SKM-1 (cell line): ENCODE data around the gene ARHGAP42.
"Not testable (repeated sequence)": the region's sequence is repeated elsewhere in the genome, so short reads cannot be mapped to it uniquely, and the experiment has no call there.

ENCODE experiments used
- DNase-seq: peaks from one replicate; lab custom pipeline; 2025; ENCODE audit not compliant: unreplicated experiment; lab: John Stamatoyannopoulos, UW

ARHGAP42 gene

GRCh38 chr11:101009690-101010055 lies 322.6 kb downstream of the ARHGAP42 start:
- no peak for DNase-seq

GRCh38 chr11:101010899-101011298 lies 323.8 kb downstream of the ARHGAP42 start:
- no peak for DNase-seq

- DNase-seq, result no peak
Observed at GRCh38 chr11:101011881-101012280, 324.8 kb downstream of the ARHGAP42 start.

GRCh38 chr11:101013702-101014101 lies 326.6 kb downstream of the ARHGAP42 start:
- DNase-seq, result not testable (repeated sequence)

- no peak for DNase-seq
Observed at GRCh38 chr11:101014600-101015285, 327.7 kb downstream of the ARHGAP42 start.

GRCh38 chr11:101019870-101020269 lies 332.8 kb downstream of the ARHGAP42 start:
- no peak for DNase-seq

GRCh38 chr11:101022256-101022655 lies 335.2 kb downstream of the ARHGAP42 start:
- DNase-seq, result no peak

GRCh38 chr11:101028644-101029043 lies 341.6 kb downstream of the ARHGAP42 start:
- DNase-seq, result no peak

GRCh38 chr11:101030015-101030414 lies 342.9 kb downstream of the ARHGAP42 start:
- DNase-seq, result no peak

GRCh38 chr11:101030692-101031091 lies 343.6 kb downstream of the ARHGAP42 start:
- no peak for DNase-seq

GRCh38 chr11:101031713-101032112 lies 344.6 kb downstream of the ARHGAP42 start:
- DNase-seq, result no peak

- no peak for DNase-seq
Observed at GRCh38 chr11:101032991-101033390, 345.9 kb downstream of the ARHGAP42 start.

- no peak for DNase-seq
Observed at GRCh38 chr11:101034076-101034475, 347.0 kb downstream of the ARHGAP42 start.

- DNase-seq, result no peak
Observed at GRCh38 chr11:101035872-101036271, 348.8 kb downstream of the ARHGAP42 start.
